Fibroblast of mammary gland (primary cell): Measurements from ENCODE around the gene ADGRV1.

Experiments
- DNase-seq: peaks from one replicate; pipeline ENCODE4 v3.0.0-alpha.2; 2010; ENCODE audit warnings: low read depth
- H3K4me3 ChIP-seq: 2 replicates; pipeline ENCODE4 v1.5.1; 2011; ENCODE audit warnings: low read depth, mild to moderate bottlenecking, low read length, moderate library complexity; ENCODE audit not compliant: control insufficient read depth
- TF ChIP-seq, protein P1 (sequence below): conservative IDR thresholded peaks from 2 replicates; pipeline ENCODE4 v1.5.1; 2011; ENCODE audit warnings: low read depth, low read length, inconsistent platforms; ENCODE audit not compliant: control insufficient read depth, insufficient read depth

The ADGRV1 gene

DNA sequence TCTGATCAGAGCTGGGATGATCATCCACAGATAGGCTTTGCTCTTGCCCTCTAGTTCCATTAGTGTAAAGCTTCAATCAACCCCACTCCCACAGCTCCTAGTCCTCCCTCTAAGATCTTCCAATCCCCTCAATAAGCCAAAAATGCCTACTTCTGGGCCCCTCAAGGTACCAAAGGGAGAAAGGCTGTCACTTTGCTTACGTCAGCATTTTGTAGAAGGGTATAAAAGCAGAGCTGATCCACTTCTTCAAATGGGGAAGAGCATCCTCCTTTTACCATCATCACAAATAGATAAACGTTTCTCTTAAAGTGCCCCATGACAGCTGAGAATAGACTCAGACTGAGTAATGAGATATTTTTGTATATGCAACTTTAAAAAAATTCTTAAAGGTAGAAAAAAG is 13.1 kb upstream of the ADGRV1 start:
- H3K4me3 ChIP-seq = no peak overlapping the region
- TF ChIP-seq, protein P1, sequence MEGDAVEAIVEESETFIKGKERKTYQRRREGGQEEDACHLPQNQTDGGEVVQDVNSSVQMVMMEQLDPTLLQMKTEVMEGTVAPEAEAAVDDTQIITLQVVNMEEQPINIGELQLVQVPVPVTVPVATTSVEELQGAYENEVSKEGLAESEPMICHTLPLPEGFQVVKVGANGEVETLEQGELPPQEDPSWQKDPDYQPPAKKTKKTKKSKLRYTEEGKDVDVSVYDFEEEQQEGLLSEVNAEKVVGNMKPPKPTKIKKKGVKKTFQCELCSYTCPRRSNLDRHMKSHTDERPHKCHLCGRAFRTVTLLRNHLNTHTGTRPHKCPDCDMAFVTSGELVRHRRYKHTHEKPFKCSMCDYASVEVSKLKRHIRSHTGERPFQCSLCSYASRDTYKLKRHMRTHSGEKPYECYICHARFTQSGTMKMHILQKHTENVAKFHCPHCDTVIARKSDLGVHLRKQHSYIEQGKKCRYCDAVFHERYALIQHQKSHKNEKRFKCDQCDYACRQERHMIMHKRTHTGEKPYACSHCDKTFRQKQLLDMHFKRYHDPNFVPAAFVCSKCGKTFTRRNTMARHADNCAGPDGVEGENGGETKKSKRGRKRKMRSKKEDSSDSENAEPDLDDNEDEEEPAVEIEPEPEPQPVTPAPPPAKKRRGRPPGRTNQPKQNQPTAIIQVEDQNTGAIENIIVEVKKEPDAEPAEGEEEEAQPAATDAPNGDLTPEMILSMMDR = no peak

DNA sequence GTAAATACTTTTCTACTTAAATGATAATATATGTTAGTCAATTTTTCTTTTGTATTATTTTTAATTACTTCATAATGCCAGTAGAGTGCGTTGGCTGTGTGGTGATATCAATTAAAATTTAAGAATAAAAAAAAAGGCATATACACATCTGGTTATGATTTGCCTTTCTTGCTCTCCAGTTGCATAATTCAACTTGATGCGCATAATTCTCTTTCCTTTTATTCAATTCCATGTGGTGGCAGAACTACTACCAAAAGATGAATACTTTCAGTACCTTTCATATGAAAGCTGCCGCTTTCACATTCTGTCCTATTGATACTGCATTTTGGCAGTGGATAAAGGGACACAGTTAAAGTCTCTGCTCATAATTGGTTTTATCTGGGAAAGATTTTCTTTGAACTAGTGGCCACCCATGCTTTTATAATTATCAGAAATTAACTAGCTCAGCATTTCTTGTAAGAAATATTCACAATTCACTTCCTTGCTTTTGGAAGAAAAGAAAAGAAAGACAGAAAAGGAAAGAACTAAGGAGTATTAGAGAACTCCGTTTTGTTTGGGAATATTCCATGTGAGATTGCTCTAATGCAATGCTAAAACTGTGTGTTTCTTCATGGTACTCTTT is 12.3 kb upstream of the ADGRV1 start:
- peak; percentile 18 for DNase-seq
- TF ChIP-seq, protein P1 = no peak
- H3K4me3 ChIP-seq = no peak overlapping the region

More for the DNA sequence above, 13.1 kb upstream of the ADGRV1 start:
- DNase-seq = no peak

DNA sequence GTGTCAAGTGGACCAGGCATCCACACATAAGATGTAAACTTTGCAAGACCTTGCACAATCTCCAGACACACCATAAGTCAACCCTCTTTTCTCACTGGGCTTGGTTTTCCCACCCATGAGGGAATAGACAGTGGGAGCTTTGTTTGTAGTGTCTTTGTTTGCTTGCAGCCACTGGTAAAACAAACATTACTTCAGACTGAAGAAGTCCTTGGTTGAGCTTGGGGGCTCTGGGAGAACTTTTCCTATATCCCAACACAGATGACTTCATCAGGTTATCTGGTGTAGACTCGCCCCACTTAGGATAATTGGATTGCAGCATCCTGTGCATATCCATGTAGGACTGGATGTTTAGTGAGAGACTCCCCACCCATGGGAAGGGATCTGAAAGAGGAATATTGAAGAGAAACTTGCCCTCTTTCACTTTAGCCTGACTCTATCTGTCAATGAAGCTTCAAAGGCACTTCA is 11.5 kb upstream of the ADGRV1 start:
- TF ChIP-seq, protein P1 = no peak
- DNase-seq = no peak
- H3K4me3 ChIP-seq = no peak overlapping the region

DNA sequence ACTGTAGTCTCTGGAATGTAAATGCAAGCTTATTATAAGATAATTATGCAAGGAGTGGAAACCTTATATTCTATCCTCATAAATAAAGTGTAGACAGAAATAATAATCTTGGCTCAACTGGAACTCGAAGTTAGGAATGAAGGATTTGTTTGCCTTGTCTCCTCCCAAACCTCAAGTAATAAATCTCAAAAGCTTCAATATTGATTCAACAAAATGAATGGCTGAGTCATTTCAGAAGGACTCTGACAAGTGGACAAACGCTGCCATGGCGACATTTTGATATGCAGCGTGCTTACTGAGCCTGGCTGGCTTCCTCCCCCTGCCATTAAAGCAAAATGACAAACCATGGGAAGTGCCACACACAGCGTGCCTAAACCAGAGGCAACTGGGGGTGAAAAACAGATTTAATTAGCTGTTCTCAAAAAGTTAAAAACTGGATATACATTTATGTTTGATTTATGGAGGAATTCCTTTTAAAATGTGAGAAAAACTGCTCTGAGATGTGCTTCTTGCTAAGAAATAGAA is 10.5 kb upstream of the ADGRV1 start:
- TF ChIP-seq, protein P1 = no peak
- DNase-seq = no peak
- H3K4me3 ChIP-seq = no peak overlapping the region

DNA sequence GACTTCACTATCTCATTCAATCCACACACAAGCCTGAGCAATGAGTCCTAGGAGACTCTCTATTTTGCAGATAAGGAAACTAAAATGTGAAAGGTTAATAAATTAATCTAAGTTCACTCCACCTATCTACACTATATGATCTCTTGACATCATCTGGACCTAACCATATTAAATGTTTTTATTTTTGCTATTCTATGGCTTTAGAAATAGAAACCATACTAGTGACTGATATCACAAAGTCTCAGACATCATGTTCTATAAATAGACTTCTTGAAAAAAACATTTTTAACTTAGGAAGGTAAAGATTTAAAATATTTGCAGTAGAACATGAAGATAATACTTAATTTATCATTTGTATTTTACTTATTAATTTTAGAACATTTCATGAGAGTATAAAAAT is 9.4 kb upstream of the ADGRV1 start:
- DNase-seq = no peak
- TF ChIP-seq, protein P1 = no peak
- no peak overlapping the region for H3K4me3 ChIP-seq

DNA sequence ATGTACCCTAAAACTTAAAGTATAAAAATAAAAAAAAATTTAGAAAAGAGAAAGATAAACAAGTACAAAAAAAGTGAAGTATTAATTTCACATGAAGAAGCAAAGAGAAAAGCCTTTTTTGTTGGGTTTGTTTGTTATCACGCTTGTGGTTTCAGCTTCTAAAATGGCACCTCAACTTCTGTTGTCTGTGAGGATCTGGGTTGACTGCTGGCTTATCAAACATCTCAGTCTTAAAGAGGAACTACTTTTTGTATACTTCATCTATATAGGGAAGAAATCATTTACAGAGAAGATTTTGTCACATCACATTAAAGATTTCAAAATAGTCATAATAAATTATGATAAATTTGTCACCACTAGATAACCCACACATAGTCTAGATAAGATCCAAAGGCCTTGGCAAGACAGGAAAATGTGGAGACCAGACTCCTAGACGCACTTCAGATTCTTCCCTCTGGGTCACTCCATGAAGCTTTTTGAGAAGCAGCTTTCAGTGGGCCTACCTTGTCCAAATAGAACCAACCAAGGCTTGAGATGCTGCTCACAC is 8.8 kb upstream of the ADGRV1 start:
- no peak overlapping the region for H3K4me3 ChIP-seq
- TF ChIP-seq, protein P1 = no peak

More for the DNA sequence above, 8.8 kb upstream of the ADGRV1 start:
- DNase-seq = no peak
